HG02642 (cell line): ENCODE data around the gene UGT2B10.

Source experiments
- ATAC-seq: cut with Tn5 transposase; IDR thresholded peaks from one replicate; pipeline ENCODE4 v1.9.1; 2021; ENCODE audit warnings: mild to moderate bottlenecking; ENCODE audit not compliant: unreplicated experiment, poor library complexity

Gene UGT2B10

GRCh38 chr4:68869274-68869773 lies 53.5 kb downstream of the UGT2B10 start:
- no peak for ATAC-seq

GRCh38 chr4:68871809-68872642 lies 56.2 kb downstream of the UGT2B10 start:
- ATAC-seq: no peak

GRCh38 chr4:68872643-68873502 lies 57.1 kb downstream of the UGT2B10 start:
- no peak for ATAC-seq

- ATAC-seq: no peak
Measured at GRCh38 chr4:68874507-68874906, 58.7 kb downstream of the UGT2B10 start.

GRCh38 chr4:68877555-68877954 lies 61.8 kb downstream of the UGT2B10 start:
- no peak for ATAC-seq

- no peak for ATAC-seq
Measured at GRCh38 chr4:68878048-68878447, 62.3 kb downstream of the UGT2B10 start.
